Coronary artery (tissue), 2 donors: Measurements from ENCODE around the gene PLEKHA7.

Source experiments
- DNase-seq: peaks from one replicate; pipeline ENCODE4 v3.0.0-alpha.2; 2017; ENCODE audit warnings: low spot score
- H3K27ac ChIP-seq, 2 donors: fragments of 200-600 bp; sonication (generic); one replicate each; pipeline ENCODE4 v1.5.1; 2016 to 2019
- H3K4me3 ChIP-seq: fragments of 200-600 bp; sonication (generic); 2 replicates; pipeline ENCODE4 v1.5.1; 2016; ENCODE audit warnings: mild to moderate bottlenecking, moderate library complexity
- TF ChIP-seq, protein P1 (sequence below): fragments of 200-600 bp; sonication (generic); IDR thresholded peaks from one replicate; pipeline ENCODE4 v1.5.1; 2019; ENCODE audit warnings: antibody characterized with exemption

Gene PLEKHA7

GRCh38 chr11:16956538-16957153, 57.6 kb downstream of the PLEKHA7 start:
- H3K4me3 ChIP-seq, result no peak overlapping the region
- DNase-seq, result no peak
- TF ChIP-seq, protein P1, sequence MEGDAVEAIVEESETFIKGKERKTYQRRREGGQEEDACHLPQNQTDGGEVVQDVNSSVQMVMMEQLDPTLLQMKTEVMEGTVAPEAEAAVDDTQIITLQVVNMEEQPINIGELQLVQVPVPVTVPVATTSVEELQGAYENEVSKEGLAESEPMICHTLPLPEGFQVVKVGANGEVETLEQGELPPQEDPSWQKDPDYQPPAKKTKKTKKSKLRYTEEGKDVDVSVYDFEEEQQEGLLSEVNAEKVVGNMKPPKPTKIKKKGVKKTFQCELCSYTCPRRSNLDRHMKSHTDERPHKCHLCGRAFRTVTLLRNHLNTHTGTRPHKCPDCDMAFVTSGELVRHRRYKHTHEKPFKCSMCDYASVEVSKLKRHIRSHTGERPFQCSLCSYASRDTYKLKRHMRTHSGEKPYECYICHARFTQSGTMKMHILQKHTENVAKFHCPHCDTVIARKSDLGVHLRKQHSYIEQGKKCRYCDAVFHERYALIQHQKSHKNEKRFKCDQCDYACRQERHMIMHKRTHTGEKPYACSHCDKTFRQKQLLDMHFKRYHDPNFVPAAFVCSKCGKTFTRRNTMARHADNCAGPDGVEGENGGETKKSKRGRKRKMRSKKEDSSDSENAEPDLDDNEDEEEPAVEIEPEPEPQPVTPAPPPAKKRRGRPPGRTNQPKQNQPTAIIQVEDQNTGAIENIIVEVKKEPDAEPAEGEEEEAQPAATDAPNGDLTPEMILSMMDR, result no peak
- no peak overlapping the region for H3K27ac ChIP-seq

GRCh38 chr11:16953663-16954062, 60.6 kb downstream of the PLEKHA7 start:
- TF ChIP-seq, protein P1, result no peak
- H3K4me3 ChIP-seq, result no peak overlapping the region
- no peak for DNase-seq
- H3K27ac ChIP-seq, result no peak overlapping the region

- TF ChIP-seq, protein P1, result no peak
- DNase-seq, result no peak
- Histone ChIP-seq H3K27ac (no peak overlapping the region), H3K4me3 (no peak overlapping the region)
Measured at GRCh38 chr11:16946477-16947282, 67.5 kb downstream of the PLEKHA7 start.

GRCh38 chr11:16945671-16946469, 68.3 kb downstream of the PLEKHA7 start:
- no peak for DNase-seq

GRCh38 chr11:16942911-16943310, 71.3 kb downstream of the PLEKHA7 start:
- H3K27ac ChIP-seq, result no peak overlapping the region
- TF ChIP-seq, protein P1, result no peak
- no peak overlapping the region for H3K4me3 ChIP-seq
- no peak for DNase-seq

More at GRCh38 chr11:16945671-16946469, 68.3 kb downstream of the PLEKHA7 start:
- Histone ChIP-seq H3K4me3 (no peak overlapping the region), H3K27ac (no peak overlapping the region)
- TF ChIP-seq, protein P1, result no peak

DNA sequence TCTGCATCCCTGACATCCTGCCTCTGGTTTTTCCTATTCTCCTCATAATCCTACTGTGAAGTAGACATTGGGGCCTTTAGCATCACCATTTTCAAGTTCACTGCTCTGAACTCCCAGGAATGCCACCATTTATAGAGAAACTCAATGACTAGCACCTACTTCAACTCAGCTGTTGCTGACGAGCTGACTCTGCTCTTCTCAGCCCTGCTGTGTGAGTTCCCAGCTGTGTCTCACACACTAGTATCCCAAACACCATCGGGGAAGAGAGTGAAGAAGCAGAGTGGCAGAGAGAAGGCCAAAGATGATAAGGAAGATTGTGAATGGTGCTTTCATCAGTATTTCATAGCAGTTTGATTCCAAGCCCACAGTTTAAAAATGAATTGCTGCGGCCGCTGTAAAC, 71.9 kb downstream of the PLEKHA7 start:
- no peak overlapping the region for H3K27ac ChIP-seq
- TF ChIP-seq, protein P1, result no peak
- no peak for DNase-seq
- no peak overlapping the region for H3K4me3 ChIP-seq
